HG02610 (cell line): ENCODE measurements around the gene EEF2K.
A peak's percentile ranks its signal among the peaks of the same experiment; 100 is the strongest.
"Not testable (repeated sequence)": the region's sequence is repeated elsewhere in the genome, so short reads cannot be mapped to it uniquely, and the experiment has no call there.

ENCODE experiments used
- ATAC-seq: cut with Tn5 transposase; IDR thresholded peaks from one replicate; pipeline ENCODE4 v1.9.1; 2021; ENCODE audit warnings: mild to moderate bottlenecking, moderate library complexity; ENCODE audit not compliant: unreplicated experiment

EEF2K gene

DNA sequence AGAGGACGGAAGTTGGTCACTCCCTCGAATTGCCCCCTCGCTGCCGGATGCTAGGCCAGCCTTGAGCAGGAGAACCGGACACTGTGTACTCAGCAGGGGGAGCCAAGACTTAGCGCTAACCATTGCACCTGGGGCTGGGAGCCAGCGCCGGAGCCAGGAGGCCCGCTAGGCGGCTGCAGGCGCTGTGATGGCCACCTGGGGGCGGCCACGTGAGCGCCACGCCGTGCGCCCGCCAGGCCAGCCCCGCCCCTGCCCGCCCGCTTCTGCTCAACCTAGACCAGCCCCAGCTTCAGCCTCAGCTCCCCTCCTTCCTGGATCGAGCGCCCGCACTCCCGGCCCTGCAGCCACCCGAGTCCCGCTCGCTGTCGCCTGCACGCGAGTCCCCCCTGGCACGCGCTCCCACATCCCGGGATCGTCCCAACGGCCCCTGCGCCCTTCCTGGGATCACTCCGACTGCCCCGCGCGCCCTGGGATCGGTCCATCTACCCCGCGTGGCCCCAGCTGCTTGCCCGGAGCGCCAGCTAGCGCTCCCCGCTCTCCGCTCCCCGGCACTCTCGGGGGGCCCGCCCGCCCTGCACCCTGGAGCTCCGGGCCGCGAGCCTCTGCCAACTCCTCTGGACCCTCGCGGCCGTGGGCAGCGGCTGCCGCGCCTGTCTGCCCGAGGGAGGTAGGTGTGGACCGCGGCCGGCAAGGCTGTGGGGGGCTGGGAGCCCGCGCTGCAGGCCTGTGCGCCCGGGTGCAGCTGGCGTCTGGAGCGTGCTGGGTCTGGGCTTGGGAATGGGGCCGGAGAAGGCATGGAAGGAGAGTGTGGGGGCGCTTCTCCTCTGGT is at the start of gene EEF2K:
Gene EEF2K (plus strand): TSS at position 266 of the 829 bp plus-strand sequence. CDS start 19,452 bp downstream, outside the sequence.
- ATAC-seq = peak; percentile 81

DNA sequence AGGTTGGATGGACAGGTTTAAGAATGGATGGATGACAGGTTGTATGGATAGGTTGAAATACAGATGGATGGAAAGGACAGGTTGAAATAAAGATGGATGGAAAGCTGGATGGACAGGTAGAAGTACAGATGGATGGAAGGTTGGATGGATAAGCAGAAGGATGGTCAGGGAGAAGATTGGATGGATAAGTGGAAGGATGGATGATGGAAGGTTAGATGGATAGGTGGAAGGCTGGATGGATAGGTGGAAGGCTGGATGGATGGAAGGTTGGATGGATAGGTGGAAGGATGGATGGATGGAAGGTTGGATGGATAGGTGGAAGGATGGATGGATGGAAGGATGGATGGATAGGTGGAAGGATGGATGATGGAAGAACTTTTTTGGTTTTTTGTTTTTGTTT is 44.7 kb upstream of the EEF2K start:
- ATAC-seq = no peak

DNA sequence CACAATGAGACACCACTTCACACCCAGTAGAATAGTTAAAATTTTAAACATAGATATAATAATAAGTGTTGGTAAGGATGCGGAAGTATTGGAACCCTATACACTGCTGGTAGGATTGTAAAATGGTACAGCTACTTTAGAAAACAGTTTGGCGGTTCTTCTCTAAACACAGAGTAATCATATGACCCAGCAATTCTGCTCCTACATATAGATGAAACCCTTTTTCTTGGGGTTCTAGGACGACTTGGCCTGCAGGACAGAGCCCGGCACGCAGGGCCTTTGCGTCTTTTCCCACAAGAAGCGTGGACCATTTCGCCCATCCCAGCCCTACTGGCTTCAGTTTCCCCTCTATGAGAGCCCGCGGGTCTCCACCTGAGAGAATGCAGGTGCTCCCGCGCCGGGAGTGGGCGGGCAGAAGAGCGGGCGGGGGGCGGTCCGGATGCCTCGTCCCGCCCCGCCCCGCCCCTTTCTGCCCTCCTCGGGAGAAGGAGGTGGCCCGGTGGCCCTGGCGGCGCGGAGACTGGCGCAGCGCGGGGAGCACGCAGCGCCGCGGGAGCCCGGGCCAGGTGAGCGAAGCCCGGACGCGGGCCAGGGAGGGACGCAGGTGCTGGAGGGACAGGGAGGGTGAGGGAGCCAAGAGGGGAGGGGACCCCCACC is 44.0 kb upstream of the EEF2K start, which contains the start of gene SDR42E2:
Gene SDR42E2 (plus strand): TSS at position 508 of the 657 bp plus-strand sequence. CDS start 3,077 bp downstream, outside the sequence.
- ATAC-seq = no peak

DNA sequence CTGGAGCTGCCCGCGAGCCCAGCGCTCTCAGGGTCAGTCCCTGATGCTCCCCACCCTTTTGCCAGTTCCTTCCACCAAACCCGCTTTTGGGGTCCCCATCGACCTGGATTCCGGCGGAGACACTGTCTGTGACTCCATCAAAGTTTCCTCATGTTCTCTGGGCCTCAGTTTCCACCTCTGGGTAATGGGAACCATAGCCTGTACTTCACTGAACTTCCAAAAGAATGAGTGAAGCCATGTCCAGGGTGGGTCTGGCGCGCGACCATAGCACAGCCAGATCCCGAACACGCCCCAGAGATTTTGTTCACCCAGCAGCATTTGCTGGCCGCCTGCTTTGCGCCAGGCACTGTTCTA is 43.4 kb upstream of the EEF2K start:
- ATAC-seq = no peak

DNA sequence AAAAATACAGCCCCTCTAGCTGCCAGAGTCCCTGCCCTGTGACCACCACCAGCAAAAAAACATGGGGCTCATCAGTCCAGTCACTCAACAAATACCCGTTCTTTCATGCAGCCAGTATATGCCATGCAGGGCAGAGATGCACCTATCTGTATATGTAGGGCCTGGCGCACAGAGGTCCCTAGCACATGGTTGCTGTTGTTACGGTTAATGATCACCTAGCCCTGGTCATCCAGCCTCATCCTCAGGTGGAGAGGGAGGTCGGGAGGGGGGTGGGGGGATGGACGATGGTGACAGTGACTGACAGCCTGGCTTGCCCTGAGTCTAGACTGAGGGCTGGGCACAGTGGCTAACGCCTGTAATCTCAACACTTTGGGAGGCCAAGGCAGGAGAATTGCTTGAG is 42.3 kb upstream of the EEF2K start:
- no peak for ATAC-seq

DNA sequence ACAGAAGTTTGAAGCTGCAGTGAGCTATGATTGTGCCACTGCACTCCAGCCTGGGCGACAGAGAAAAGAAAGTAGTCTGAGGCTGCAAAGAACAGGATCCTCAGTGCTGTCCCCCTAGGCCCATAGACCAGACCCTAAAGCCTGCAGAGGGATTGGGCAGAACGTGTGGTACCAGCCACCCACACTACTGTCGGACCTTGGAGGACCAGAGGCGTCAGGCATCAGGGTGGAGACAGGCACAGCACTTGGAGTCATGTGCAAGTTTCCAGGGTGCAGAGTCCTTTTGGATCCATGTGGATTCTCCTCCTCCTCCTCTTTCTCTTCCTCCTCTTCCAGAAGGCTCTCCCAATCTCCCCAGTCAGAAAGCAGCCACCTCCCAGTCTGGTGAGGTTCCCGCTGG is 41.6 kb upstream of the EEF2K start:
- ATAC-seq = no peak

DNA sequence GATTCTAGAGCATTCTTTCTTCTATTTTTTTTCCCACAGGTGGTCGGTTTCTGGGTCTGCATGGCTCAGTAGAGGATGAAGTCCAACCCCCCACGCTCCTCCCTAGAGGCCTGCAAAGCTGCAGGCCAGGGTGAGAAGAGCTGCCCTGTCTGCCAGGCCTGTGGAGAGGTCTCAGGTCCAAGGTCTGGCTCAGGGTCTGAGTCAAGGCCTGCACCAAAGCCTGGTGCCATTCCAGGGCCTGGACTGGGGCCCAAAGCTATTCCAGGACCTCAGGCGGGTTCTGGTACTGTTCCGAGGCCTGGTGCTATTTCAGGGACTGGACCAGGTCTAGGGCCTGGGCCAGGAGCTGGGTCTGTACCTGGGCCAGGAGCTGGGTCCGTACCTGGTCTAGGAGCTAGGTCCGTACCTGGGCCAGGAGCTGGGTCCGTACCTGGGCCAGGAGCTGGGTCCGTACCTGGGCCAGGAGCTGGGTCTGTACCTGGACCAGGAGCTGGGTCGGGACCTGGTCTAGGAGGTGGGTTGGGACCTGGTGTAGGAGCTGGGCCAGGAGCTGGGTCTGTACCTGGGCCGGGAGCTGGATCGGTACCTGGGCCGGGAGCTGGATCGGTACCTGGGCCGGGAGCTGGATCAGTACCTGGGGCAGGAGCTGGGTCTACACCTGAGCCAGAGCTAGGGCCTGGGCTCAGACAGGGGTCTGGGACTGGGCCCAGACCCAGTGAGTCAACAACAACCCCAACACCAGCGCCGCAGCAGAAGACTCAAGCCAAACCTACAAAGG is 40.4 kb upstream of the EEF2K start:
- no peak for ATAC-seq

DNA sequence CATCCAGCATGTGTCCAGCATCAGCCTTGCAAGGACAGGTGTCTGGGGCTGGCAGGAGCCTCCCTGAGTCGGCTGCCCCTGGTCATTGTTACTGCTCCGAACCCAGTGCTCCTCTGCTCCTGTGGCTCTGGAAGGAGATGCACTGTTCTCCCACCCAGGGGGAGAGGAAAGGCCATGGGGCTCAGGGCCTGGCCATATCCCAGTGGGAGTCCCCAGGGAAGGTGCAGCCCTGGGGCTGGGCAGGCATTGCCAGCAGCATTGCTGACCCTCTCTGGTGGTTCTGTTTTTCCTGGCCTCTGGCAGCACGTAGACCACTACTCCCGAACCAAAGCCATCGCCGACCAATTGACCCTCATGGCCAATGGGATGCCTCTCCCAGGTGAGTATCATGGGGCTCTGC is 34.1 kb upstream of the EEF2K start:
- no peak for ATAC-seq

DNA sequence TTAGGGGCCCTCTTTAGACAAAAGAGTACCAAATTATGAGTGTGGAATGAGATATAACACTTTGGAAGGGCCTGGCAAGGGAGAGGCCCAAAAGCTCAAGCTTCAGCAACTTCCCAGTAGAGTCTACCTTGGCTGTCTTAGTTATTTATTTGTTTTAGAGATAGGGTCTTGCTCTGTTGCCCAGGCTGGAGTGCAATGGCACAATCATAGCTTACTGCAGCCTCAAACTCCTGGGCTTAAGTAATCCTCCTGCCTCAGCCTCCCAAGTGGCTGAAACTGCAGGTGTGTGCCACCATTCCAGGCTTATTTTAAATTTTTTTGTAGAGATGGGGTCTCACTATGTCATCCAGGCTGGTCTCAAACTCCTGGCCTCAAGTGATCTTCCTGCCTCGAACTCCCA is 33.4 kb upstream of the EEF2K start:
- ATAC-seq = not testable (repeated sequence)

DNA sequence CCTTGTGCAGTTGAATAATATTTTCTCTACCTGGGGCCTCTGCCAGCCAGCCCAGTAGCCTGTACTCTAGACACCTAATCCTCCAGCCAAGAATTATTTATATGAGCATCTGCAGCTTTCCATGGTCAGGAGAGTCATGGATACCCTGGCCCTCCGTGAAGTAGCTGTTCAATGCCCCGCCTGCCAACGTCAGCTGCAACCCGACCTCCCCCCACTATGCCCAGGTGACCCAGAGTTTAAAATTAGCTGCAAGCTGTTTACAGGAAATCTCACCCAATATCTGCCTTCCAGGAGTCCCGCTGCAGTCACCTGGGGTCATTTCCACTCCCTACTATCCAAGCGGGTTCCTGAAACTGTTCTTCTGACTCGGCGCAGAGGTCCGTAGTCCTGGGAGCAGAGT is 31.4 kb upstream of the EEF2K start:
- ATAC-seq = no peak

DNA sequence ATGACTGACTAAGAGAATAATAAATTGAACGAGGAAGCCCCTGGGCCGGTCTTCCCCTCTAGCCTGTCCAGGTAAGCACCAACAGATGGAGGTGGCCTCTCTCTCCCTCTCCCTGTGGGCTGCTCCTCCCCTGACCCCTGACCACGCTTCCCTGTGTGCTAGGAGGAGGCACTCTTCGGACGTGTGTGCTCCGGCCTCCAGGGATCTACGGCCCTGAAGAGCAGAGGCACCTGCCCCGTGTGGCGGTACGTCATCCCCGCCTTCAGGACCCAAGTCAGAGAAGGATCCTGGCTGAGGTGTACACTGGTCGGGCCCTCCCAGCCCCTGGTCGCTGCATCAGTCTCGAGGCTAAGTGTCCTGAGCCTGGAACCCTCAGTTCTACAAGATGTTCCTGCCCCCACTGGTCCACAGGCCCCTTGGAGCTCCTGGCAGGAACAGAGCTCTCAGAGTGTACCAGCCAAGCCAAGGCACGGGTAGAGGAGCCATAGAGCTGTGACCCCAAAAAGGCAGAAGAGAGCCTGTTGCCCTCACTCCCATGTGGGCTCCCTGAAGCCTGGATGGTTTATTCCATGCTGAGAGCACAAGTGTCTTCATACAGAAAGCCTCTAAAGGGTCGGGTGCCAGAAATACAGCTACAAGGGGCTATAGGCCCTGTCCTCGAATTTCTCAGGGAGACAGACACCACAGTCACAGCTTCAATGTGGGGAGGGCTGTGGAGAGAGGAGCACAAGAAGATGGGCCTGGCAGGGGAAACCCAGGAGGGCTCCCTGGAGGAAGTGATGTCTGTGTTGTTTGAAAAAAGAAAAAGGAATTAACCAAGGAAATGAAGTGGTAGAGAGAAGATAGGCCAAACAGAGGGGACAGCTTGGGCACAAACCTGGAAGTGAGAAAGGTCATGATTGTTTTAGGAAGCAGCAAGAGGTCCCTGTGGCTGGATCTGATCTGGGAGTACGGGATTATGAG is 27.8 kb upstream of the EEF2K start:
- no peak for ATAC-seq

DNA sequence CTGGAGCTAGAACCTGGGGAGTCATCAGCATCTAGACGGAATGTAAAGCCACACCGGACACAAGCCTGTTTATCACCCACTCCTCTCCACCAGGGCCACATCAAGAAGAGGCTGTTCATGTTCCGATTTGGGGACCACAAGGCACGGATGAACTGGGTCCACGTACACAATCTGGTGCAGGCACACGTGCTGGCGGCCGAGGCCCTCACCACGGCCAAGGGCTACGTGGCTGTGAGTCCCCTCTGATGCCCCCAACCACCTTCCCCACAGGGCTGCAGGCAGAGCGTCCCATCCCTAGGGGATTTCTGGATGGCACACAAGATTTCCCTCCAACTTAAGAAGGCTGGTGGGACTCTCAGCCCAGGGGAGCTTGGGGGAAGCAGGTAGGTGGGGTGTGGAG is 24.7 kb upstream of the EEF2K start:
- ATAC-seq = no peak

DNA sequence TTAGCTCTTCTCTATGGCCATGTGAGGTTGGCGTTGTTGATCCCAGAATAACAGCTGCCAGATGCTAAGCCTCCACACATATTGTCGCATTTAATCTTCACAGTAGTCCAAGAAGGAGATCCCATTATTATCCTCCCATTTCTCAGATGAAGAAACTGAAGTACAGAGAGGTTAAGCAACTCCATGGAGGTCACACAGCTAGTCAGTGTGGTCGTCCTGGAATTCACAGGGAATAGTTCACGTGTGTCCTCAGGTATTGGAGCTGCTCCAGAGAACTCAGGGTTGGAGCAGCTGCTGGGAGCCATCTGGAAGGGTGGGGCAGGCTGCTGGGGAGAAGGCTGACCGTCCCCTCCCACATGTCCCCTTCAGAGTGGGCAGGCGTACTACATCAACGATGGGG is 24.2 kb upstream of the EEF2K start:
- ATAC-seq = no peak

DNA sequence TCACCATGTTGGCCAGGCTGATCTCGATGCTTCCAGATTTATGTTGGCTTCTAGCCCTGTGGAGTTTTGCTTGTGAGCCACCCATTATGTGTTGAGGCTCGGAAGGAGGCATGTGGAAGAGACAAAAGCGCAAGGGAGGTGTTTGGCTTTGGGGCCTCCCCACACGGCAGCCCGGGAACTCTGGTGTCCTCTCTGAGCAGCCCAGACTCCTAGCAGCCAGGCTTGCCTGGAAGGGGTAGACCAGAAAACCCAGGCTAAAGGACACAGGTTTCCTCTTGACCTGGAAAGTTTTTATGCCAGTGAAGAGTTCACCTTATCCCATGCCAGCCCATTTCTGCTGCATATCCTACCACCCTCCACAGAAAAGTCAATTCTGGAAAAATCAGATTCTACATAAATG is 22.7 kb upstream of the EEF2K start:
- ATAC-seq = no peak

DNA sequence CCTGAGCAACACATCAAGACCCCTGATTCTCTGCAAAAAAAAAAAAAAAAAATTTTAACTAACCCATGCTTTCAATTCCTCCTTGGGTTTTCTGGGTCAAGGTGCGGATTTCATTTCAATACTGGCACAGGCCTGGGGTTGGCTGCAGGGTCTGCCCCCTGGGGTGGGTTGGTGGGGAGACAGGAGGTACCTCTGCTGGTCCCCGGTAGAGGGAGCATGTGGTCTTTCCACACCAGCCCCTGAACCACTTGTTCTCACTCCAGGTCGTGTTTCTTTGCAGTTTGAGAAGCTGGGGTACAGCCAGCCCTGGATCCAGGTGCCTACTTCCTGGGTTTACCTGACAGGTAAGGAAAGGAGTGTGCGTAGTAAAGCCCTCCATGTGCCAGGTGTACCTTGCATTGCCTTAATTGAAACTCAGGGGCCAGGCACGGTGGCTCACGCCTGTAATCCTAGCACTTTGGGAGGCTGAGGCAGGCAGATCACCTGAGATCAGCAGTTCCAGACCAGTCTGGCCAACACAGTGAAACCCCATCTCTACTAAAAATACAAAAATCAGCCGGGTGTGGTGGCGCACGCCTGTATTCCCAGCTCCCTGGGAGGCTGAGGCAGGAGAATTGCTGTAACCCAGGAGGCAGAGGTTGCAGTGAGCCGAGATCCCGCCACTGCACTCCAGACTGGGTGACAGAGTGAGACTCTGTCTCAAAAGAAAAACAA is 22.0 kb upstream of the EEF2K start:
- no peak for ATAC-seq

DNA sequence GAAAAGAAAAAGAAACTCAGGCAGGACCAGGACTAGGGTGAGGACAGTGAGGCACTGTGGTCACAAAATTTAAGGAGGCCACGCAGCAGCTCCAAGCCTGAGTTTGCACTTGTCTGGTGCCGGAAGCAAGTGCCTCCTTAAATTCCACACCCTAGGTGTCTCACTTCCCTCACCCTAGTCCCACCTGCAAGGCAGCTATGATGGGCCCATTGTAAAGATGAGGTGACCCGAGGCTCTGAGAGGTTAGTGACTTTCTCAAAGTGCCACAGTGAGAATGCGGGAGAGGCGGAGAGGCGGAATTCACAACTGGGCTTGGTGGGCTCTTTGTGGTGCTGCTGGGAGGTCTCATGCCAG is 21.5 kb upstream of the EEF2K start:
- no peak for ATAC-seq

DNA sequence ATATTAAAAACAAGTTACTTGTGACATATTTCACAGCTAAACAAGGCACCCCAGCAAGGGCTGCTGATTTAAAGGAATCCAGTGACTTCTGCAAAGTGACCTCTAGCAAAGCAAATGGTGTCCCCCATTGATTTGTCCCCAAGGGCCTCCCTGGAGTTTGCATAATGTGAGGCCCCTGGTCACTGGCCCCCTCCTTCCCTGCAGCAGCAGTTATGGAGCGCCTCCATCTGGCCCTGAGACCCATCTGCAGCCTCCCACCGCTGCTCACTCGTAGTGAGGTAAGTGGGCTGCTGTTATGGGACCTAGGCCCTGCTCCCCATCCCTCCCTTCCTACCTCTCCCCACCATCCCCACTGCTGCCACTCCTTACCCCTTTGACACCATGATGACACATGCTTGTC is 19.6 kb upstream of the EEF2K start:
- ATAC-seq = no peak

DNA sequence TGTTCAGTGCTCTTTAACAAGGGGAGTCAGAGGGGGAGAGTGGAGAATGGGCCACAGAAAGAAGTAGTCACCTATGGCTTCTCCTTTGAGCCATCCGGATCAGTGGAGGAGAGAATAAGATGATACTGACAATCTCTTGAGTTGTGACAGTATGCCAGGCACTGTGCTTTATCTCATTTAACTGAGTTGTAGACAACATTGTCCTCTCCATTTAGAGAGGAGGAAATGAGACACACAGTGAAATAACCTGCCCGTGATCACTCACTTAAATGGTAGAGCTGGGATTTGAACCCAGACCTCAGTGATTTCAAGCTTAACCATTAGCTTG is 17.8 kb upstream of the EEF2K start:
- no peak for ATAC-seq

DNA sequence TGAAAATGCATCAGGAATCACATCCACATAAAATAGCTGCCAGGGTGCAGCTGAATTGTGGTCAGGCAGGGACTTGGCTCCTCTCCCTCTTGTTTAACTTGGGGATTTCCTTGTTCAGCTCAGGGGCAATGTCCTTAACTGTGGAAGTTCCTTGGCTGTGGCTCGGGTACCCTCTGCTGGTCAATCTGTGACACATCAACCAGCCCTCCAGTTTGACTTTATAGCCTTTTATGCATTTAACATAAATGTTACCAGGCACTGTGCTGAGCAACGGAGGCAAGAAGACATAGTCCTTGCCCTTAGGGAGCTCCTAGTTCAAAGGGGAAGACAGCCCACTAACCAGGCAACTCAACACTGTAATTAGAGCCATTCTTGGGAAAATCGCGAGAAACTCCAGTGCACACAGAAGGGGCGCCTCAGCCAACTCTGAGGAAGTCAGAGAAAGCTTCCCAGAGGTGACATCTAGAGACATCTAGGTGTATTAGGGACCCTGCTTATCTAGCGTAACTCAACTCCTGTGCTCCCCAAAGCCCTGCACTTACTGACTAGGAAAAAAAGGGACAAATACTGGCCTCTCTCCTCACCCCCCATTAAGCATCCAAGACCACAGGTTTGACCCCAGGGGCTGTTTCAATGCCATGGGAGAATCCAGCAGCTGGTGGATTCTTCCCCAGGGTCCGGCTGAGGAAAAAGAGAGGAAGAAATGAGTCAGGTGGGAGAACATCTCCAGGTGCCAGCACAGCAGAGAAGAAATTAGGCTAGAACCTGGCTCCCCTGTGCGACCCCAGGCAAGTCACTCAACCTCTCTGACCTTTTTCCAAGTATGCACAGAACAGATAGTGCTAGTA is 17.3 kb upstream of the EEF2K start:
- no peak for ATAC-seq
